GM12875 (cell line): ENCODE measurements around the gene NUP93.

Experiments
- H3K4me3 ChIP-seq: one replicate; pipeline ENCODE4 v1.5.1; 2011; ENCODE audit warnings: low read depth, low read length, control low read depth
- CTCF ChIP-seq: IDR thresholded peaks from 2 replicates; pipeline ENCODE4 v1.5.1; 2011; ENCODE audit warnings: low read depth, mild to moderate bottlenecking, control low read depth, inconsistent platforms, low read length, moderate library complexity, borderline replicate concordance; ENCODE audit not compliant: insufficient read depth

NUP93 gene

GRCh38 chr16:56767024-56767423 lies 37.1 kb downstream of the NUP93 start:
- TF ChIP-seq CTCF = no peak
- no peak overlapping the region for H3K4me3 ChIP-seq

GRCh38 chr16:56769677-56770076 lies 39.7 kb downstream of the NUP93 start:
- TF ChIP-seq CTCF = no peak
- no peak overlapping the region for H3K4me3 ChIP-seq

DNA sequence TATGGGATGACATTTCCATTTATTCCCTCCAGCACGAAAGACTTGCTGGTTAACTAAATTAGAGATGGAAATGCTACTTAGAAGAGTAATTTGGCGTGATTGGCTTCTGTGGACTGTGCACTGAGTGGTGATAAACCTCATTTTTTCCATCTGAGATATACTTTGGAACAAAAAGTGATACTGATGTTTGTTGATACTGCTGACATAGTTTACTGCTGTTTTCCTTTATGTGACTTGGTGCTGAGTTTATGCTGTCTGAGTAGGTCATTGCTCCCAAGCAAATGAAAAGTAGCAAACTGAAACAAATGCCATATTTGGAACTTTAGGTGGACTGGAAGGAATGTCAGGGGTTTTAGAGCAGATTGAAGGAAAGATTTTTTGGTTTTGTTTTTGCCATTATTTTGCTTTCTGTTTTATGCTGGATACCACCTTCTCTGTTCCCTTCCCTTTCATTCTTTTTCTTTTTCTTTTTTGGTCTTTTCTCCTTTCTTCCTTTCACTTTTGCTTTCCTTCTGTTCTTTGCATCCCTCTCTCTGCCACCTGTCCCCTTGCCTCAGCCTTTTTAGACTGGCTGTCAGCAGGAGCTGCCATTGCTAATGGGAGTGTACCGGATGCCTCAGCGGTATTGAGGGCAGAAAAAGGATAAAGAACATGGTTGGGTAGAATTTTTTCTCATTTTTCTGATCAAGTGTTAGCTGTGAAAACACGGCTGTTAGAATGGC lies 41.8 kb downstream of the NUP93 start:
- no peak for TF ChIP-seq CTCF
- no peak overlapping the region for H3K4me3 ChIP-seq

DNA sequence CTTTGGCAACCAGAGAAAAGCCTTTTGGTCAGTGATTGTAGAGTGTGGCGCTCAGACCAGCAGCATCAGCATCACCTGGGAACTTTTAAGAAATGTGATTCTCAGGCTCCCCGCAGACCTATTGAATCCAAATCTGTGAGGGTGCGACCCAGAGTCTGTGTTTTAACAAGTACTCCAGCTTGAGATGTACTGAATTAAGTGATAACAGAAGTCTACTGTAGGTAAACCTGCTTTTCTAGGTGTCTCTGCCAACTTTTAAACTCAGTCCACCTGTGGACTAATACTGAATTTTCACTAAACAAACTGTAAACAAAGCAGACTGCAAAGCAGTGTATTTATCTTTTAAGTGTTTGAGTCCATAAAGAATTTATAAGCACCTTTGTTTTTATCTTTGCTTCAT lies 43.6 kb downstream of the NUP93 start:
- TF ChIP-seq CTCF = no peak
- H3K4me3 ChIP-seq = no peak overlapping the region

GRCh38 chr16:56774016-56774680 lies 44.2 kb downstream of the NUP93 start:
- no peak for TF ChIP-seq CTCF
- H3K4me3 ChIP-seq = no peak overlapping the region

GRCh38 chr16:56775162-56775561 lies 45.2 kb downstream of the NUP93 start:
- H3K4me3 ChIP-seq = no peak overlapping the region
- no peak for TF ChIP-seq CTCF

GRCh38 chr16:56776562-56776961 lies 46.6 kb downstream of the NUP93 start:
- H3K4me3 ChIP-seq = no peak overlapping the region
- TF ChIP-seq CTCF = no peak
